Gastroesophageal sphincter (tissue), 4 donors: ENCODE results near the gene SMPDL3A. TPM values are rescaled to one million over a fixed set of nuclear protein-coding genes. Genes with fewer than 3 reads are reported as not detected.
"Not testable (repeated sequence)": the region's sequence is repeated elsewhere in the genome, so short reads cannot be mapped to it uniquely, and the experiment has no call there.

Experiments used
- ATAC-seq: fragments of 150-250 bp; one replicate; pipeline ENCODE4 v1.9.1; 2016; ENCODE audit warnings: mild to moderate bottlenecking, moderate library complexity
- H3K27ac ChIP-seq, 4 donors: fragments of 200-600 bp; sonication (generic) in 3 of 4; 1 replicate in 3 of 4; 2 replicates in 1 of 4; pipeline ENCODE4 v1.5.1; 2016 to 2019
- H3K27me3 ChIP-seq: fragments of 200-600 bp; sonication (generic); one replicate; pipeline ENCODE4 v1.5.1; 2019
- H3K36me3 ChIP-seq, 2 donors: fragments of 200-600 bp; sonication (generic); one replicate each; pipeline ENCODE4 v1.5.1; 2019; ENCODE audit warnings: control low read depth in 1 of 2
- H3K4me1 ChIP-seq, 3 donors: fragments of 200-600 bp; sonication (generic); 1 replicate in 2 of 3; 2 replicates in 1 of 3; pipeline ENCODE4 v1.5.1; 2016 to 2019; ENCODE audit warnings: control low read depth in 2 of 3
- H3K4me3 ChIP-seq, 2 donors: fragments of 200-600 bp; sonication (generic); one replicate each; pipeline ENCODE4 v1.5.1; 2019; ENCODE audit warnings: mild to moderate bottlenecking in 1 of 2, moderate library complexity in 1 of 2
- H3K9me3 ChIP-seq, 3 donors: fragments of 200-600 bp; sonication (generic); one replicate each; pipeline ENCODE4 v1.5.1; 2017 to 2019; ENCODE audit warnings: control low read depth in 2 of 3
- EP300 ChIP-seq: sonication (generic); formaldehyde crosslinking; IDR thresholded peaks from one replicate; pipeline ENCODE4 v1.6.1; 2017; ENCODE audit warnings: antibody characterized with exemption, mild to moderate bottlenecking
- POLR2A ChIP-seq, 2 donors: fragments of 450-650 bp; IDR thresholded peaks; one replicate each; pipeline ENCODE4 v1.6.1; 2017; ENCODE audit warnings: antibody characterized with exemption in 2 of 2, mild to moderate bottlenecking in 2 of 2, moderate library complexity in 1 of 2
- POLR2AphosphoS5 ChIP-seq: sonication (generic); formaldehyde crosslinking; IDR thresholded peaks from one replicate; pipeline ENCODE4 v1.6.1; 2017; ENCODE audit warnings: antibody characterized with exemption
- WGBS, 2 donors: methylation state at CpG; one replicate each; pipeline ENCODE4 v1.1.5; 2018; ENCODE audit warnings: low coverage in 1 of 2; 5-methylcytosine and 5-hydroxymethylcytosine counted together
- total RNA-seq, 4 donors: library from RNA; depleted of rRNA; stranded (reverse); fragments of >200 nt; gene quantifications; one replicate each; pipeline ENCODE4 v1.1.0, GENCODE V29; 2016
- TF ChIP-seq, protein P1 (sequence below), 4 experiments: fragments of 200-600 bp in 2 of 4; fragments of 450-650 bp in 2 of 4; sonication (generic) in 1 of 4; IDR thresholded peaks; one replicate each; pipeline ENCODE4 v1.5.1; 2017 to 2019; ENCODE audit warnings: antibody characterized with exemption in 4 of 4, mild to moderate bottlenecking in 2 of 4, moderate library complexity in 2 of 4

SMPDL3A gene, protein sequence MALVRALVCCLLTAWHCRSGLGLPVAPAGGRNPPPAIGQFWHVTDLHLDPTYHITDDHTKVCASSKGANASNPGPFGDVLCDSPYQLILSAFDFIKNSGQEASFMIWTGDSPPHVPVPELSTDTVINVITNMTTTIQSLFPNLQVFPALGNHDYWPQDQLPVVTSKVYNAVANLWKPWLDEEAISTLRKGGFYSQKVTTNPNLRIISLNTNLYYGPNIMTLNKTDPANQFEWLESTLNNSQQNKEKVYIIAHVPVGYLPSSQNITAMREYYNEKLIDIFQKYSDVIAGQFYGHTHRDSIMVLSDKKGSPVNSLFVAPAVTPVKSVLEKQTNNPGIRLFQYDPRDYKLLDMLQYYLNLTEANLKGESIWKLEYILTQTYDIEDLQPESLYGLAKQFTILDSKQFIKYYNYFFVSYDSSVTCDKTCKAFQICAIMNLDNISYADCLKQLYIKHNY
- 10 to 100 TPM in 1 of 4 donors, 1 to 10 TPM in 3; 6.5 to 11.5 (median 8.0) TPM for total RNA-seq

GRCh38 chr6:122789182-122790027 is at the start of gene SMPDL3A:
SMPDL3A (plus strand) TSS chr6:122789258; CDS start chr6:122789347, 89 bp downstream.
- H3K9me3 ChIP-seq = no peaks in the 10 kb centered on the region
- H3K4me1 ChIP-seq = peaks cover 0 to 22% (median 11%) of the 10 kb centered on the region in 3 donors
- ATAC-seq = peak; percentile 81
- H3K36me3 ChIP-seq = no peaks in the 10 kb centered on the region
- peak within 1 kb of the TSS; percentile 64 to 98 (median 95) for H3K27ac ChIP-seq
- 0% methylated on average over 5 to 8 of the region's 71 CpGs for WGBS, 2 donors
- TF ChIP-seq, protein P1, sequence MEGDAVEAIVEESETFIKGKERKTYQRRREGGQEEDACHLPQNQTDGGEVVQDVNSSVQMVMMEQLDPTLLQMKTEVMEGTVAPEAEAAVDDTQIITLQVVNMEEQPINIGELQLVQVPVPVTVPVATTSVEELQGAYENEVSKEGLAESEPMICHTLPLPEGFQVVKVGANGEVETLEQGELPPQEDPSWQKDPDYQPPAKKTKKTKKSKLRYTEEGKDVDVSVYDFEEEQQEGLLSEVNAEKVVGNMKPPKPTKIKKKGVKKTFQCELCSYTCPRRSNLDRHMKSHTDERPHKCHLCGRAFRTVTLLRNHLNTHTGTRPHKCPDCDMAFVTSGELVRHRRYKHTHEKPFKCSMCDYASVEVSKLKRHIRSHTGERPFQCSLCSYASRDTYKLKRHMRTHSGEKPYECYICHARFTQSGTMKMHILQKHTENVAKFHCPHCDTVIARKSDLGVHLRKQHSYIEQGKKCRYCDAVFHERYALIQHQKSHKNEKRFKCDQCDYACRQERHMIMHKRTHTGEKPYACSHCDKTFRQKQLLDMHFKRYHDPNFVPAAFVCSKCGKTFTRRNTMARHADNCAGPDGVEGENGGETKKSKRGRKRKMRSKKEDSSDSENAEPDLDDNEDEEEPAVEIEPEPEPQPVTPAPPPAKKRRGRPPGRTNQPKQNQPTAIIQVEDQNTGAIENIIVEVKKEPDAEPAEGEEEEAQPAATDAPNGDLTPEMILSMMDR (IDR thresholded peaks at IDR 0.05) = peak in 3 of 4 experiments; percentile 25 to 73 (median 48)
- no peak for TF ChIP-seq EP300
- peak; percentile 61 to 65 for TF ChIP-seq POLR2A (IDR thresholded peaks at IDR 0.05)
- TF ChIP-seq POLR2AphosphoS5 = peak; percentile 63
- H3K4me3 ChIP-seq = peak within 1 kb of the TSS; percentile 44 to 72
- H3K27me3 ChIP-seq = no peaks in the 10 kb centered on the region

GRCh38 chr6:122740091-122740490 is 49.0 kb upstream of the SMPDL3A start:
- Histone ChIP-seq H3K4me3 (no peak overlapping the region), H3K36me3 (no peaks in the 10 kb centered on the region), H3K9me3 (no peaks in the 10 kb centered on the region), H3K27ac (no peak overlapping the region), H3K4me1 (no peaks in the 10 kb centered on the region), H3K27me3 (no peaks in the 10 kb centered on the region)
- ATAC-seq = no peak
- TF ChIP-seq POLR2A (IDR thresholded peaks at IDR 0.05) = no peak
- TF ChIP-seq POLR2AphosphoS5 = no peak
- 96 to 97% methylated on average over 2 of the region's 2 CpGs for WGBS, 2 donors

DNA sequence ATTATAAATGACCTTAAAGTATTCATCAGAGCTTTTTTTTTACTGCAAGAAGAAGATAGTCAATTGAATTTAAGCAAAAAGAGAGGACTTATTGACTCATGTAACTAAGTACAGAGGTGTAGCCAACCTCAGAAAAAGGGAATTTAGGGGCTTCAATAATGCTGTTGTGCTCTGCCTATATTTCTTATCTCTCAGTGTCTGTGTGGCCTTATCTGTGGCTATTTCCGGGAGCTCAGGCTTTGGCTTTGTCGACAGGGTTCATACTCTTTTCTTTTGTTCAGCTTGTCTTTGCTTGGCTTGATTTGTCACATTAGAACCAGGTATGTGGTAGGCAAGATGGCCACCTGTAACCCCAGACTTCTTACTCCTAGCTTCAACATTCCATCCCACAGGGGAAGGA is 48.1 kb upstream of the SMPDL3A start:
- Histone ChIP-seq H3K9me3 (no peaks in the 10 kb centered on the region), H3K4me3 (no peak overlapping the region), H3K27ac (no peak overlapping the region), H3K36me3 (no peaks in the 10 kb centered on the region), H3K27me3 (no peaks in the 10 kb centered on the region), H3K4me1 (no peaks in the 10 kb centered on the region)
- no peak for TF ChIP-seq POLR2A (IDR thresholded peaks at IDR 0.05)
- TF ChIP-seq, protein P1 (IDR thresholded peaks at IDR 0.05) = no peak
- no peak for TF ChIP-seq EP300
- TF ChIP-seq POLR2AphosphoS5 = no peak
- no peak for ATAC-seq
- WGBS, 2 donors = 67% methylated on average over 2 of the region's 2 CpGs; no CpG with 5 or more reads in 1 of the 2 donors

- 58 to 61% methylated on average over 3 of the region's 8 CpGs for WGBS, 2 donors
- H3K4me3 ChIP-seq, ATAC-seq, H3K4me1 ChIP-seq, H3K27ac ChIP-seq, H3K9me3 ChIP-seq, H3K36me3 ChIP-seq, H3K27me3 ChIP-seq: not testable (repeated sequence)
- TF ChIP-seq, protein P1 (IDR thresholded peaks at IDR 0.05) = peak in 1 of 4 experiments; percentile 44
Observed at GRCh38 chr6:122744247-122744646, 44.8 kb upstream of the SMPDL3A start.

GRCh38 chr6:122744856-122745255 is 44.2 kb upstream of the SMPDL3A start:
- not testable (repeated sequence) for H3K4me1 ChIP-seq

More at GRCh38 chr6:122744856-122745255, 44.2 kb upstream of the SMPDL3A start:
- not testable (repeated sequence) for H3K27ac ChIP-seq, H3K27me3 ChIP-seq, H3K36me3 ChIP-seq, ATAC-seq, H3K9me3 ChIP-seq, H3K4me3 ChIP-seq
- whole genome bisulfite sequencing, 2 donors = 71 to 93% methylated on average over 2 to 3 of the region's 3 CpGs
